GM18870 (cell line): ENCODE results near the gene CWF19L2.

ENCODE experiments used
- ATAC-seq: cut with Tn5 transposase; IDR thresholded peaks from one replicate; pipeline ENCODE4 v1.9.1; 2021; ENCODE audit warnings: moderate library complexity; ENCODE audit not compliant: unreplicated experiment

CWF19L2 gene

DNA sequence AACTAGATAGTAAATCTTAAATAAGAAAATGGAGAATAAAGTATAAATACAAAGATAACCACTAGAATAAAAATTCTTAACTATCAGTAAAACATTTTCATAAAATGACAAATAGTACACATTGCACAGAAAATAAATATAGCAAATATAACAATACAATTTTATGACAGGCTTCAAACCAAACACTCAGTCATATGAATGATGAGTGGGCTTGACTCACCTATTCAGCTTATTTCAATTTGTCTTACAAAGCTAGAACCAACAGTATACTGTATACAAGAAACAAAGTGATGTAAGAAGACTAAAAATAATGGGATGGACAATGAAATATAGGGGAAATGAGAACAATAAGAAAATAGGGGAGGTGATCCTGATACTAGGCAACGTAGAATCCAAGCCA is 141.2 kb downstream of the CWF19L2 start:
- no peak for ATAC-seq

DNA sequence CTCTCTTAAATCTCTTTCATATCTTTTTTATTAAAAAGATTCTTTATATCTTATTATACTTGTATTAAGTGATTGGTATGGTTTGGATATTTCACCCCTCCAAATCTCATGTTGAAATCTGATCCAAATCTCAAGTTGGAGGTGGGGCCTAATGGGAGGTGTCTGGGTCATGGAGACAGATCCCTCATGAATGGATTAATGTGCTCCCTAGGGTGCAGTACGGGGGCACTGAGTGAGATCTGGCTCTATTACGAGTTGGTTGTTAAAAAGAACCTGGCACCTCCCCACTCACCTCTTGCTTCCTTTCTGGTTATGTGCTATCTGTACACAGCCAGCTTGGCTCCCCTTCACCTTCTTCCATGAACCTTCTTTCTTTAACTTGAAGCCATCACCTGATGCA is 149.6 kb downstream of the CWF19L2 start:
- ATAC-seq = no peak

DNA sequence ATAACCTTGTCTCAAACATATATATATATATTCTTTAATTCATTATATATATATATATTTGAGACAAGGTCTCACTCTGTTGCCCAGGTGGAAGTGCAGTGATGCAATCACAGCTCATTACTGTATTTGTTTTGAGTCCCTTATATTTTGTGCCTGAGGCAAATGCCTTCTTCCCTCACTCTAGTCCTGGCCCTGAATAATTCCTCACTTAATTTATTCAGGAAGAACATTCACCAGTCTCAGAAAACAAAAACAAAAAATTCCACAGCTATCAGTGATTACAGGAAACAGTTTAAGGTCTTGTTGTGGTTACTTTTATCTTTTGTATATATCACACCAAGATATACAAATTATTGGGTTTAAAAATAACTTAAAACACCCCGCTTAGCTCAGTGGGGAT is 155.7 kb downstream of the CWF19L2 start:
- ATAC-seq = no peak

- ATAC-seq = no peak
These were observed 163.8 kb downstream of the CWF19L2 start for GRCh38 chr11:107293677-107294344.

DNA sequence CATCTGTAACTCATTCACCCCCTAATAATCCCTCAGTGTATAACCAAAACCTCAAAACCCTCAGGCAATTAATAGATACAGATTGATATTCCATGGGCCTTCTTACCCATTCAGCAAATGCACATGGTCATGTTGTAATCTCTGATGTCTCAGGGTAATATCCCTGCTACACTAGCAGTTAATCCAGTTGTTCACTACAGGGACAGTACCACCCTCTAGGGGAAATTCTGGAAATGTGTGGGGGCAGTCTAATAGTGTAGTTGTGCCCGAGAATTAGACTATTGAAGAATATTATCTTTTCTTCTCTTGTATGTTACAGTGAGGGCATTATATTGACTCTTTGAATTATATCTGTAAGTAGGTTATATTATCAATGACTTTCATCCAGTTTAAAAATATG is 175.4 kb downstream of the CWF19L2 start:
- no peak for ATAC-seq
